ENCODE measurements around the gene MRC1.

DNA sequence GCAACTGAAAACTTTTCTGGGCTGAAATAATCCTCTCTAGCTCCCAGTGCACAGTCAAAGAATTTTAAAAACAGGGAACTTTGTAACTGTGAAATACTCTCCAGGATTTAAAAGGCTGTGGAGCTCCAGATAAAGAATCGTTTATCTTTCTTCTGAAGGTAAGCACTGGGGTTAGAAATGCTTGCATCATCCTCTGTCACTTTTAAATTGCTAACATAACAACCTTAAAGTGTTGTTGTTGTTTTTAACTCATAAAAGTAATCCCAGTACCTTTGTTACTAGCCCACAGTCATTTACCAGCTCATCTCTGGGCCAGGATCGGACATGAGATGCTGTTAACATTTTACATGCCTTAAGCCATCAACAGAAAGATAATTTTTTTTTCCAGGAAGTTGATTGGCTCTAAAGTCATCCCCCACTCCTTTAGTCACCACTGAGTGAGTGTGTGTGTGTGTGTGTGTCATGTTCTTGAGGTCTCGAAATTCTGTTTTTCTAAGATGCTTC, 142.8 kb downstream of the MRC1 start, which contains the start of gene SLC39A12:
- TF ChIP-seq, protein P1, sequence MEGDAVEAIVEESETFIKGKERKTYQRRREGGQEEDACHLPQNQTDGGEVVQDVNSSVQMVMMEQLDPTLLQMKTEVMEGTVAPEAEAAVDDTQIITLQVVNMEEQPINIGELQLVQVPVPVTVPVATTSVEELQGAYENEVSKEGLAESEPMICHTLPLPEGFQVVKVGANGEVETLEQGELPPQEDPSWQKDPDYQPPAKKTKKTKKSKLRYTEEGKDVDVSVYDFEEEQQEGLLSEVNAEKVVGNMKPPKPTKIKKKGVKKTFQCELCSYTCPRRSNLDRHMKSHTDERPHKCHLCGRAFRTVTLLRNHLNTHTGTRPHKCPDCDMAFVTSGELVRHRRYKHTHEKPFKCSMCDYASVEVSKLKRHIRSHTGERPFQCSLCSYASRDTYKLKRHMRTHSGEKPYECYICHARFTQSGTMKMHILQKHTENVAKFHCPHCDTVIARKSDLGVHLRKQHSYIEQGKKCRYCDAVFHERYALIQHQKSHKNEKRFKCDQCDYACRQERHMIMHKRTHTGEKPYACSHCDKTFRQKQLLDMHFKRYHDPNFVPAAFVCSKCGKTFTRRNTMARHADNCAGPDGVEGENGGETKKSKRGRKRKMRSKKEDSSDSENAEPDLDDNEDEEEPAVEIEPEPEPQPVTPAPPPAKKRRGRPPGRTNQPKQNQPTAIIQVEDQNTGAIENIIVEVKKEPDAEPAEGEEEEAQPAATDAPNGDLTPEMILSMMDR (IDR thresholded peaks at IDR 0.05; ENCODE audit: extremely low read depth in 1 of 2, insufficient read depth in 1 of 2, low read depth in 1 of 2, low read length in 2 of 2) = no peak
- TF ChIP-seq EZH2 (IDR thresholded peaks at IDR 0.05; ENCODE audit: borderline replicate concordance, low read depth, low read length, severe bottlenecking) (no peak), POLR2A (IDR thresholded peaks at IDR 0.05; ENCODE audit: low read depth, low read length) (no peak), JUN (IDR thresholded peaks at IDR 0.05; ENCODE audit: borderline replicate concordance, insufficient read depth, insufficient read length, low read depth) (no peak), FOS (IDR thresholded peaks at IDR 0.05; ENCODE audit: borderline replicate concordance, insufficient read depth, low read length) (no peak), MYC (IDR thresholded peaks at IDR 0.05; ENCODE audit: low read depth, low read length) (no peak), POLR2AphosphoS5 (IDR thresholded peaks at IDR 0.05; ENCODE audit: insufficient read depth, low read depth, low read length) (no peak), GATA2 (IDR thresholded peaks at IDR 0.05; ENCODE audit: insufficient read depth, insufficient read length, low read depth, low read length) (no peak)
- TF ChIP-seq, protein P2, sequence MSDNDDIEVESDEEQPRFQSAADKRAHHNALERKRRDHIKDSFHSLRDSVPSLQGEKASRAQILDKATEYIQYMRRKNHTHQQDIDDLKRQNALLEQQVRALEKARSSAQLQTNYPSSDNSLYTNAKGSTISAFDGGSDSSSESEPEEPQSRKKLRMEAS (IDR thresholded peaks at IDR 0.05; ENCODE audit: insufficient read depth, insufficient read length) = no peak
